Measurements from ENCODE around the gene PSMG2. TPM values are rescaled to one million over a fixed set of nuclear protein-coding genes. Genes with fewer than 3 reads are reported as not detected.

PSMG2 gene
- total RNA-seq, 1 donor, result 126 TPM

DNA sequence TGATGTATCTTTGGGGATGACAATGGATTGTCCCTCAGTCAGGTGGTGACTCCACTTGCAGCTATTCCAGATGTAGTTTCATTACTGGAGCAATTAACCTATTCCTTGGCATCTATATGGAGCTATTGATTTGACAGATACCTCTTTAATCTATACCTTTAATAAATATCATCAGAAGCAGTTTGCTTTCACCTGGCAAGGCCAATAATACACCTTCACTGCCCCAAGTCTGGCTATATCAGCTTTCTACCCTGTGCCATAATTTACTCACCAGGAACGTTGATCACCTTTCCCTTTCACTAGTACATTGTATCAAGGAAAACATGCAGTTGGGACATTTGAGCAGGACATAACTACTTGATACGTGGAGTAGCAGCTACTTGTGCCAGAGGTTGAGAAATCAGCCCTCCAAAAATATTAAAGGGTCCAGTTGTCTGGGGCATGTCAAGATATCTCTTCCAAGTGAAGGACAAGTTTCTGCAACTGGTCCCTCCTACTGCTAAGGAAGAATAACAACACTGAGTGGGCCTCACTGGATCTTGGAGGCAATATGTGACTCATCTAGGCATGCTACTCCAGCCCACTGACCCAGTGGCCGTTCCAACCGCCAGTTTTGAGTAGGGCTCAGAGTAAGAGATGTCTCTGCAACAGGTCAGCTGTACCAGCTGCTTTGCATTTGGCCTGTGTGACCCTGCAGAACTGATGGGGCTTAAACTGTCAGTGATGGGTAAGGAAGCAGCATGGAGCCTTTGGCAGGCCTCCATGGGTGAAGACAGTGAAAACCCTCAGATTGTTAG lies 67.0 kb downstream of the PSMG2 start:
- TF ChIP-seq, protein P1, sequence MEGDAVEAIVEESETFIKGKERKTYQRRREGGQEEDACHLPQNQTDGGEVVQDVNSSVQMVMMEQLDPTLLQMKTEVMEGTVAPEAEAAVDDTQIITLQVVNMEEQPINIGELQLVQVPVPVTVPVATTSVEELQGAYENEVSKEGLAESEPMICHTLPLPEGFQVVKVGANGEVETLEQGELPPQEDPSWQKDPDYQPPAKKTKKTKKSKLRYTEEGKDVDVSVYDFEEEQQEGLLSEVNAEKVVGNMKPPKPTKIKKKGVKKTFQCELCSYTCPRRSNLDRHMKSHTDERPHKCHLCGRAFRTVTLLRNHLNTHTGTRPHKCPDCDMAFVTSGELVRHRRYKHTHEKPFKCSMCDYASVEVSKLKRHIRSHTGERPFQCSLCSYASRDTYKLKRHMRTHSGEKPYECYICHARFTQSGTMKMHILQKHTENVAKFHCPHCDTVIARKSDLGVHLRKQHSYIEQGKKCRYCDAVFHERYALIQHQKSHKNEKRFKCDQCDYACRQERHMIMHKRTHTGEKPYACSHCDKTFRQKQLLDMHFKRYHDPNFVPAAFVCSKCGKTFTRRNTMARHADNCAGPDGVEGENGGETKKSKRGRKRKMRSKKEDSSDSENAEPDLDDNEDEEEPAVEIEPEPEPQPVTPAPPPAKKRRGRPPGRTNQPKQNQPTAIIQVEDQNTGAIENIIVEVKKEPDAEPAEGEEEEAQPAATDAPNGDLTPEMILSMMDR (IDR thresholded peaks at IDR 0.05; ENCODE audit: insufficient read depth, low read length), result no peak
- H3K4me3 ChIP-seq (ENCODE audit: low read depth, low read length), result no peak overlapping the region
- DNase-seq (ENCODE audit: low read depth), result no peak

DNA sequence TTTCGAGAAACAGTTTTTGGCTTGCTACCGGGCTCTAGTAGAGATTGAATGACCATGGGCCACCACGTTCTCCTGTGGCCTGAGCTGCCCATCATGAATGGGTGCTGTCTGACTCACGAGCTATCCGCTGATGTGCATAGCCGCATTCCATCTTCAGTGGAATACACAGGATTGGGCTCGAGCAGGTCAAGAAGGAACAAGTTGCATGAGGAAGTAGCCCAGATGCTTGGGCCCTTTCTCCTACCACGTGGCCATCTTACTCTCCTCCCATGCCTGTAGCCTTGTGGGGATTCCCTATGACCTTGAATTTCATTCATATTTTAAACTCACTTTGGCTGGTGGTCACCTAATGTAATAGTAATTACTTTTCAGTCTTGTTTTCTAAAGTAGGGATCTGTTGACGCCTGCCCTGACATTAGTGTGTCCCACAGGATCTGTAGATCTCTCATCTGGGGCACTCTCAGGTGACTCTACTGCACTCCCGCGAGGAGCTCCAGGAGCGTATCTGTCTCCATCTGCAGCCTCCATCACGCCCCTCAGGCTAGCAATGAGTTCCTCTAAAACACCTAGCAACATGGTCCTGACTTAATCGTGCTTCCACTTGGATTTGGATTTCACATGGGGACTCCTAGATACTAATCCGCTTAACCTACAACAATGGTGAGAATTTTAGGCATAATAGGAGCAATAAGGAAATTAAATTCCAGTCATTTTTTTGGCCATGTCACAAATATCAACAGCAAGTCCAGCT lies 67.8 kb downstream of the PSMG2 start:
- TF ChIP-seq, protein P1 (IDR thresholded peaks at IDR 0.05; ENCODE audit: insufficient read depth, low read length), result no peak
- DNase-seq (ENCODE audit: low read depth), result no peak
- H3K4me3 ChIP-seq (ENCODE audit: low read depth, low read length), result no peak overlapping the region

DNA sequence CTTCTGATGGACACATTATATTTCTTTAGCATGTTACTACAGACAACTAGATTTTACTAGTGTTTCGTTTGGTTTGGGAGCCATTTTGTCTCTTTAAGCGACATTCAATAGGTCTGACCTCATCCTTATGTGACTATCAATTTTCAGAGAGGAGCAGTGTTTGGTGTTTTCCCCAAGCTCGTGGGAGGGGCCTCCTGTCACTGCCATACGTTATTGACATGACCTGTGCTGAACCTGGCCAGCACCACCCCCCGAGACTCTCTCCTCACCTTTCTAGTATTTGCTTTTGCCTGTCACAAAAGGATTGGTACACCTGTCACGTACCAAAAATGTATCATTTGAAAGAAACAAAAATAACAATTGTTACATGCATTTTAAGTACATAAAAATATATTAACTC lies 69.3 kb downstream of the PSMG2 start:
- TF ChIP-seq, protein P1 (IDR thresholded peaks at IDR 0.05; ENCODE audit: insufficient read depth, low read length), result no peak
- DNase-seq (ENCODE audit: low read depth), result no peak
- no peak overlapping the region for H3K4me3 ChIP-seq (ENCODE audit: low read depth, low read length)

- TF ChIP-seq, protein P1 (IDR thresholded peaks at IDR 0.05; ENCODE audit: insufficient read depth, low read length), result no peak
- H3K4me3 ChIP-seq (ENCODE audit: low read depth, low read length), result no peak overlapping the region
- no peak for DNase-seq (ENCODE audit: low read depth)
Measured at GRCh38 chr18:12773369-12773768, 70.5 kb downstream of the PSMG2 start.

GRCh38 chr18:12774982-12775381 lies 72.1 kb downstream of the PSMG2 start:
- no peak overlapping the region for H3K4me3 ChIP-seq (ENCODE audit: low read depth, low read length)
- DNase-seq (ENCODE audit: low read depth), result no peak
- TF ChIP-seq, protein P1 (IDR thresholded peaks at IDR 0.05; ENCODE audit: insufficient read depth, low read length), result no peak

Small RNA genes lying within 50 kb of the gene (small RNA-seq; reads per million reads assigned to genes)
- gene RF00019, result not detected

Other genes with a start within 250 kb of the PSMG2 start
- gene SPIRE1, start 44.9 kb upstream of the PSMG2 start, total RNA-seq (ENCODE audit: low replicate concordance), result 27.7 and 43.4 TPM in 2 replicates
- gene CEP76, start 319 bp upstream of the PSMG2 start, total RNA-seq (ENCODE audit: low replicate concordance), result 10.3 and 36.3 TPM in 2 replicates
- 29.4 and 41.5 TPM in 2 replicates for gene PTPN2, start 181.2 kb downstream of the PSMG2 start, total RNA-seq (ENCODE audit: low replicate concordance)
- 52.2 and 68.8 TPM in 2 replicates for gene SEH1L, start 245.0 kb downstream of the PSMG2 start, total RNA-seq (ENCODE audit: low replicate concordance)